Activated naive CD4-positive, alpha-beta T cell treated with anti-CD3 and anti-CD28 coated beads, Interleukin-2, amount 10 ng/mL, durations not matched to agents 7 days and 5 days (primary cell): ENCODE results near the gene SPATA24.
"Not testable (repeated sequence)": the region's sequence is repeated elsewhere in the genome, so short reads cannot be mapped to it uniquely, and the experiment has no call there.

ENCODE experiments used
- CTCF ChIA-PET: fragments of 350-600 bp; sonication (Branson Sonifier 250); formaldehyde crosslinking; loops from one replicate; lab custom pipeline; 2021; ENCODE audit warnings: antibody characterized with exemption; lab: Charles Lee
- DNase-seq: peaks from one replicate; pipeline ENCODE4 v3.0.0-alpha.2; 2020
- H3K27ac Mint-ChIP-seq: one replicate; pipeline ENCODE4 v1.8.0; 2021; ENCODE audit warnings: mild to moderate bottlenecking, moderate library complexity, mixed read lengths
- H3K27me3 Mint-ChIP-seq: one replicate; pipeline ENCODE4 v1.8.0; 2021; ENCODE audit warnings: mild to moderate bottlenecking, mixed read lengths
- H3K36me3 Mint-ChIP-seq: one replicate; pipeline ENCODE4 v1.8.0; 2021; ENCODE audit warnings: mixed read lengths
- H3K4me1 Mint-ChIP-seq: one replicate; pipeline ENCODE4 v1.8.0; 2021; ENCODE audit warnings: mixed read lengths
- H3K4me3 Mint-ChIP-seq: one replicate; pipeline ENCODE4 v1.8.0; 2021; ENCODE audit warnings: mild to moderate bottlenecking, moderate library complexity, mixed read lengths
- H3K9me3 Mint-ChIP-seq: one replicate; pipeline ENCODE4 v1.8.0; 2021; ENCODE audit warnings: mixed read lengths

The SPATA24 gene

GRCh38 chr5:139378101-139378825, 25.6 kb downstream of the SPATA24 start:
- Mint-ChIP-seq H3K9me3 (no peaks in the 10 kb centered on the region), H3K4me1 (peaks cover 8% of the 10 kb centered on the region), H3K27ac (no peak overlapping the region), H3K27me3 (no peaks in the 10 kb centered on the region), H3K36me3 (peaks cover 7% of the 10 kb centered on the region), H3K4me3 (no peak overlapping the region)
- CTCF ChIA-PET, result interaction anchor here (1.3 kb wide), 1 partner anchor 9 kb away, joined by 3 read pairs; no protein-coding TSS in a partner anchor
- no peak for DNase-seq

- CTCF ChIA-PET, result no interaction called here
- no peaks in the 10 kb centered on the region for H3K9me3 Mint-ChIP-seq
Measured at GRCh38 chr5:139377226-139377625, 26.7 kb downstream of the SPATA24 start.

GRCh38 chr5:139376364-139376763, 27.5 kb downstream of the SPATA24 start:
- CTCF ChIA-PET, result no interaction called here
- Mint-ChIP-seq H3K9me3 (no peaks in the 10 kb centered on the region), H3K4me3 (no peak overlapping the region), H3K36me3 (peaks cover 14% of the 10 kb centered on the region), H3K27me3 (no peaks in the 10 kb centered on the region), H3K4me1 (peaks cover 16% of the 10 kb centered on the region), H3K27ac (no peak overlapping the region)
- no peak for DNase-seq

More at GRCh38 chr5:139377226-139377625, 26.7 kb downstream of the SPATA24 start:
- Mint-ChIP-seq H3K36me3 (peaks cover 9% of the 10 kb centered on the region), H3K27me3 (no peaks in the 10 kb centered on the region), H3K4me1 (peaks cover 8% of the 10 kb centered on the region), H3K4me3 (no peak overlapping the region), H3K27ac (no peak overlapping the region)
- no peak for DNase-seq

GRCh38 chr5:139374909-139375308, 29.0 kb downstream of the SPATA24 start:
- Mint-ChIP-seq H3K27ac (no peak overlapping the region), H3K36me3 (peaks cover 14% of the 10 kb centered on the region), H3K9me3 (no peaks in the 10 kb centered on the region), H3K27me3 (no peaks in the 10 kb centered on the region), H3K4me1 (peaks cover 20% of the 10 kb centered on the region), H3K4me3 (no peak overlapping the region)
- DNase-seq, result no peak
- CTCF ChIA-PET, result interaction anchor here (0.8 to 1.0 kb wide), 2 partner anchors 13 to 33 kb away, joined by 3 read pairs; no protein-coding TSS in a partner anchor

GRCh38 chr5:139371482-139372435, 32.1 kb downstream of the SPATA24 start:
- CTCF ChIA-PET, result no interaction called here
- no peaks in the 10 kb centered on the region for H3K9me3 Mint-ChIP-seq
- peak overlapping the region; percentile 55 for H3K27ac Mint-ChIP-seq
- H3K27me3 Mint-ChIP-seq, result no peaks in the 10 kb centered on the region
- DNase-seq, result no peak
- peaks cover 13% of the 10 kb centered on the region for H3K4me1 Mint-ChIP-seq
- peaks cover 23% of the 10 kb centered on the region for H3K36me3 Mint-ChIP-seq
- no peak overlapping the region for H3K4me3 Mint-ChIP-seq

- Mint-ChIP-seq H3K36me3 (peaks cover 35% of the 10 kb centered on the region), H3K27me3 (no peaks in the 10 kb centered on the region), H3K27ac (no peak overlapping the region), H3K4me1 (peaks cover 13% of the 10 kb centered on the region), H3K4me3 (no peak overlapping the region), H3K9me3 (no peaks in the 10 kb centered on the region)
- CTCF ChIA-PET, result interaction anchor here (0.9 to 1.9 kb wide), 8 partner anchors 8 to 118 kb away, joined by 3 to 4 read pairs (median 3); no protein-coding TSS in a partner anchor
- DNase-seq, result no peak
Measured at GRCh38 chr5:139369181-139369580, 34.7 kb downstream of the SPATA24 start.

GRCh38 chr5:139368613-139369012, 35.3 kb downstream of the SPATA24 start:
- H3K4me3 Mint-ChIP-seq, result no peak overlapping the region
- H3K27me3 Mint-ChIP-seq, result no peaks in the 10 kb centered on the region
- H3K9me3 Mint-ChIP-seq, result no peaks in the 10 kb centered on the region
- H3K4me1 Mint-ChIP-seq, result peaks cover 13% of the 10 kb centered on the region
- CTCF ChIA-PET, result interaction anchor here (0.9 to 1.9 kb wide), 6 partner anchors 12 to 118 kb away, joined by 3 to 4 read pairs (median 4); no protein-coding TSS in a partner anchor
- H3K27ac Mint-ChIP-seq, result no peak overlapping the region
- DNase-seq, result no peak
- peaks cover 41% of the 10 kb centered on the region for H3K36me3 Mint-ChIP-seq

- no peak overlapping the region for H3K27ac Mint-ChIP-seq
- H3K36me3 Mint-ChIP-seq, result peaks cover 35% of the 10 kb centered on the region
- H3K4me3 Mint-ChIP-seq, result no peak overlapping the region
- H3K9me3 Mint-ChIP-seq, result no peaks in the 10 kb centered on the region
- no peaks in the 10 kb centered on the region for H3K4me1 Mint-ChIP-seq
- H3K27me3 Mint-ChIP-seq, result no peaks in the 10 kb centered on the region
- no peak for DNase-seq
- CTCF ChIA-PET, result interaction anchor here (0.5 to 1.3 kb wide), 2 partner anchors 29 to 76 kb away, joined by 3 to 4 read pairs; no protein-coding TSS in a partner anchor
Measured at GRCh38 chr5:139364466-139364865, 39.4 kb downstream of the SPATA24 start.

GRCh38 chr5:139363937-139364336, 40.0 kb downstream of the SPATA24 start:
- H3K27ac Mint-ChIP-seq, result no peak overlapping the region
- H3K9me3 Mint-ChIP-seq, result no peaks in the 10 kb centered on the region
- H3K36me3 Mint-ChIP-seq, result peaks cover 33% of the 10 kb centered on the region
- no peaks in the 10 kb centered on the region for H3K4me1 Mint-ChIP-seq
- no peak for DNase-seq
- no peaks in the 10 kb centered on the region for H3K27me3 Mint-ChIP-seq
- CTCF ChIA-PET, result interaction anchor here (0.5 to 1.3 kb wide), 2 partner anchors 28 to 75 kb away, joined by 3 to 4 read pairs; no protein-coding TSS in a partner anchor
- H3K4me3 Mint-ChIP-seq, result no peak overlapping the region

GRCh38 chr5:139361835-139362429, 42.0 kb downstream of the SPATA24 start:
- Mint-ChIP-seq H3K4me1 (peaks cover 4% of the 10 kb centered on the region), H3K36me3 (peaks cover 33% of the 10 kb centered on the region), H3K9me3 (no peaks in the 10 kb centered on the region), H3K27ac (no peak overlapping the region), H3K4me3 (no peak overlapping the region), H3K27me3 (no peaks in the 10 kb centered on the region)
- CTCF ChIA-PET, result interaction anchor here (1.1 kb wide), 1 partner anchor 8 kb away, joined by 3 read pairs; no protein-coding TSS in a partner anchor
- DNase-seq, result no peak

GRCh38 chr5:139360384-139360783, 43.5 kb downstream of the SPATA24 start:
- peaks cover 27% of the 10 kb centered on the region for H3K36me3 Mint-ChIP-seq
- H3K4me1 Mint-ChIP-seq, result peaks cover 5% of the 10 kb centered on the region
- no peaks in the 10 kb centered on the region for H3K27me3 Mint-ChIP-seq
- no peaks in the 10 kb centered on the region for H3K9me3 Mint-ChIP-seq
- no peak for DNase-seq
- no peak overlapping the region for H3K4me3 Mint-ChIP-seq
- H3K27ac Mint-ChIP-seq, result no peak overlapping the region
- CTCF ChIA-PET, result no interaction called here

- H3K4me1 Mint-ChIP-seq, result peaks cover 5% of the 10 kb centered on the region
- CTCF ChIA-PET, result interaction anchor here (2.0 kb wide), 1 partner anchor 16 kb away, joined by 5 read pairs; the partner anchor contains the start of gene PAIP2
- H3K4me3 Mint-ChIP-seq, result no peak overlapping the region
- DNase-seq, result no peak
- peaks cover 21% of the 10 kb centered on the region for H3K36me3 Mint-ChIP-seq
- H3K27me3 Mint-ChIP-seq, result no peaks in the 10 kb centered on the region
- H3K27ac Mint-ChIP-seq, result no peak overlapping the region
- H3K9me3 Mint-ChIP-seq, result peaks cover 5% of the 10 kb centered on the region
Measured at GRCh38 chr5:139358064-139358463, 45.8 kb downstream of the SPATA24 start.

GRCh38 chr5:139355900-139356299, 48.0 kb downstream of the SPATA24 start:
- not testable (repeated sequence) for H3K4me1 Mint-ChIP-seq, H3K4me3 Mint-ChIP-seq
- CTCF ChIA-PET, result interaction anchor here (2.0 kb wide), 1 partner anchor 14 kb away, joined by 5 read pairs; the partner anchor contains the start of gene PAIP2

More at GRCh38 chr5:139355900-139356299, 48.0 kb downstream of the SPATA24 start:
- H3K27me3 Mint-ChIP-seq, H3K9me3 Mint-ChIP-seq, DNase-seq, H3K27ac Mint-ChIP-seq: not testable (repeated sequence)
- H3K36me3 Mint-ChIP-seq, result peaks cover 30% of the 10 kb centered on the region
